Activated CD8-positive, alpha-beta T cell treated with anti-CD3 and anti-CD28 coated beads for 36 hours (primary cell): Measurements from ENCODE around the gene TSPAN5. TPM values are rescaled to one million over a fixed set of nuclear protein-coding genes. Genes with fewer than 3 reads are reported as not detected.
"Not testable (repeated sequence)": the region's sequence is repeated elsewhere in the genome, so short reads cannot be mapped to it uniquely, and the experiment has no call there.

Experiments
- ATAC-seq: fragments of 200-7000 bp; cut with Tn5 transposase; one replicate; pipeline ENCODE4 v1.10.0; 2021; ENCODE audit warnings: mild to moderate bottlenecking, moderate library complexity
- CTCF ChIA-PET: fragments of 350-600 bp; sonication (Branson Sonifier 250); formaldehyde crosslinking; loops from one replicate; lab custom pipeline; 2021; ENCODE audit warnings: antibody characterized with exemption; lab: Charles Lee
- POLR2A ChIA-PET: fragments of 350-600 bp; sonication (Branson Sonifier 250); formaldehyde crosslinking; loops from one replicate; lab custom pipeline; 2021; ENCODE audit warnings: antibody characterized with exemption; lab: Charles Lee
- DNase-seq: peaks from one replicate; pipeline ENCODE4 v3.0.0-alpha.2; 2020
- H3K27ac Mint-ChIP-seq: one replicate; pipeline ENCODE4 v1.8.0; 2021; ENCODE audit warnings: mild to moderate bottlenecking, mixed read lengths
- H3K27me3 Mint-ChIP-seq: one replicate; pipeline ENCODE4 v1.8.0; 2021; ENCODE audit warnings: mixed read lengths
- H3K36me3 Mint-ChIP-seq: one replicate; pipeline ENCODE4 v1.8.0; 2021; ENCODE audit warnings: low read depth, mixed read lengths
- H3K4me1 Mint-ChIP-seq: one replicate; pipeline ENCODE4 v1.8.0; 2021; ENCODE audit warnings: low read depth, mixed read lengths
- H3K4me3 Mint-ChIP-seq: one replicate; pipeline ENCODE4 v1.8.0; 2021; ENCODE audit warnings: mild to moderate bottlenecking, moderate library complexity, mixed read lengths
- H3K9me3 Mint-ChIP-seq: one replicate; pipeline ENCODE4 v1.8.0; 2021; ENCODE audit warnings: mixed read lengths
- intact Hi-C: fragments of 100-400 bp; cut with micrococcal nuclease; formaldehyde crosslinking; loops from one replicate; pipeline ENCODE4 v1.10.0; 2022
- total RNA-seq, 2 experiments: library from RNA; stranded (reverse); gene quantifications; one replicate each; pipeline ENCODE4 v1.2.3, GENCODE V29; 2021
- TF ChIP-seq, protein P1 (sequence below): fragments of 200-600 bp; IDR thresholded peaks from one replicate; pipeline ENCODE4 v1.8.0; 2022; ENCODE audit warnings: antibody characterized with exemption, mild to moderate bottlenecking

Gene TSPAN5
- 10 to 100 TPM; 18.5 to 21.9 TPM for total RNA-seq

DNA sequence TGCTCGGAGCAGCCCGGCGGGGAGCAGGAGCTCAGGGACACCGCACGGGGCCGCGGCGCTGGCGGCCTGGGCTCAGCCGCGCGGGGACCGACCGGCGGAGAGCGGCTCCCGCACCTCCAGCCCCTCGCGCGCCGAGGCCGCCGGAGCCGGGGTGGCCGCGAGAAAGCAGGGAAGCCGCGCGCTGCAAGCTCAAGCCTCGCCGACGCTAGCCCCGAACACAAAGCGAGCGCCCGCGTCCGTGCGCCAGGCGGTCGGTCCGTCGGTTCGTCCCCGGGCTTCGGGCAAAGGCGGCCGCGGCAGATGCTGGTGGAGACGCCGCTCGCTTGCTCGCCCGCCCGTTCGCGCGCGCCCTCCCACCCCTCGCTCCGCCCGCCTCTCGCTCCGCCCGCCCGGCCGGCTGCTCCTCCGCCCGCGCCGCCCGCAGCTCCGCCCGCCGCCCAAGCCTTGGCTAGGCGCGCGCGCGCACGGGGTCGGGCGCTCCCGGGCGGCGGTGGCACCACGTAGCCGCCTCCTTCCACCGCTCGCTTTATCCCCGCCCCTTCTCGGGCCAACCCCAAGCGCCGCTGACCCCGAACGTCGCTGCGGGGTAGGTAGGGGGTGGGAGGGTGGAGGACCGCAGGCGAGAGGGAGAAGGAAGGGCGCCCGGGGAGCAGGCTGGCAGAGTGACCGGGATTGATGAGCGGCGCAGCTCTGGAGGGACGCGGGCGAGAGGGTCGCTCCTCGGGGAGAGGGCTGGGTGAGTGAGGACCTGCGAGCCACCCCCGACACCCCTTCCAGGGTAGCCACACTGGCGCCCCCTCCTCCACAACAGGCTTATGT lies at the start of gene TSPAN5:
TSPAN5 (minus strand) TSS at position 325 of the 819 bp plus-strand sequence.
- Mint-ChIP-seq H3K27ac (peak within 1 kb of the TSS; percentile 81), H3K27me3 (no peaks in the 10 kb centered on the region), H3K4me3 (peak within 1 kb of the TSS; percentile 94), H3K4me1 (peaks cover 75% of the 10 kb centered on the region), H3K36me3 (peaks cover 6% of the 10 kb centered on the region), H3K9me3 (no peaks in the 10 kb centered on the region)
- POLR2A ChIA-PET: interaction anchor here (1.1 to 1.8 kb wide), 9 partner anchors 30 to 270 kb away, joined by 3 to 6 read pairs (median 4); no protein-coding TSS in a partner anchor
- intact Hi-C loops: loop anchor here (10.0 kb wide), 1 partner anchor 394 kb away; the partner anchor contains the start of gene RAP1GDS1
- CTCF ChIA-PET: interaction anchor here (0.8 to 2.0 kb wide), 4 partner anchors 17 to 191 kb away, joined by 3 to 10 read pairs (median 4); no protein-coding TSS in a partner anchor
- ATAC-seq: peak; percentile 65
- peak; percentile 83 for DNase-seq
- TF ChIP-seq, protein P1, sequence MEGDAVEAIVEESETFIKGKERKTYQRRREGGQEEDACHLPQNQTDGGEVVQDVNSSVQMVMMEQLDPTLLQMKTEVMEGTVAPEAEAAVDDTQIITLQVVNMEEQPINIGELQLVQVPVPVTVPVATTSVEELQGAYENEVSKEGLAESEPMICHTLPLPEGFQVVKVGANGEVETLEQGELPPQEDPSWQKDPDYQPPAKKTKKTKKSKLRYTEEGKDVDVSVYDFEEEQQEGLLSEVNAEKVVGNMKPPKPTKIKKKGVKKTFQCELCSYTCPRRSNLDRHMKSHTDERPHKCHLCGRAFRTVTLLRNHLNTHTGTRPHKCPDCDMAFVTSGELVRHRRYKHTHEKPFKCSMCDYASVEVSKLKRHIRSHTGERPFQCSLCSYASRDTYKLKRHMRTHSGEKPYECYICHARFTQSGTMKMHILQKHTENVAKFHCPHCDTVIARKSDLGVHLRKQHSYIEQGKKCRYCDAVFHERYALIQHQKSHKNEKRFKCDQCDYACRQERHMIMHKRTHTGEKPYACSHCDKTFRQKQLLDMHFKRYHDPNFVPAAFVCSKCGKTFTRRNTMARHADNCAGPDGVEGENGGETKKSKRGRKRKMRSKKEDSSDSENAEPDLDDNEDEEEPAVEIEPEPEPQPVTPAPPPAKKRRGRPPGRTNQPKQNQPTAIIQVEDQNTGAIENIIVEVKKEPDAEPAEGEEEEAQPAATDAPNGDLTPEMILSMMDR: no peak

DNA sequence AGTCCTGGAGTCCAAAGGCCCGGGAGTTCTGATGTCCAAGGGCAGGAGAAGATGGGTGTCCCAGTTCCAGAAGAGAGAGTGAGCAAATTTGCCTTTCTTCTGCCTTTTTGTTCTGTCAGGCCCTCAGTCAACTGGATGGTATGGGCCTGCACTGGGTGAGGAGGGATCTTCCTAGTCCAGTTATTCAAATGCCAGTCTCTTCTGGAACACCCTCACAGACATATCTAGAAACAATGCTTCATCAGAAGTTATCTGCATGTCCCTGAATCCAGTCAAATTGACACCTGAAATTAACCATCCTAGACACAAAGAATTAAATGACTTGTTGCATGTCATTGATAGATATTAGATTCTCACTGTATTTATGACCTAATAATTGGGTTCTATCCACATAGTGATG lies 48.5 kb upstream of the TSPAN5 start:
- peaks cover 30% of the 10 kb centered on the region for H3K9me3 Mint-ChIP-seq
- ChIA-PET CTCF (no interaction called here), POLR2A (interaction anchor here (1.1 kb wide), 1 partner anchor 9 kb away, joined by 4 read pairs; no protein-coding TSS in a partner anchor)
- H3K27me3 Mint-ChIP-seq: no peaks in the 10 kb centered on the region
- DNase-seq (no peak), ATAC-seq (no peak)
- H3K4me1 Mint-ChIP-seq: peaks cover 35% of the 10 kb centered on the region
- peak overlapping the region; percentile 91 for H3K27ac Mint-ChIP-seq
- H3K36me3 Mint-ChIP-seq: peaks cover 15% of the 10 kb centered on the region
- H3K4me3 Mint-ChIP-seq: no peak overlapping the region
- intact Hi-C loops: no loop called here
- TF ChIP-seq, protein P1: no peak

DNA sequence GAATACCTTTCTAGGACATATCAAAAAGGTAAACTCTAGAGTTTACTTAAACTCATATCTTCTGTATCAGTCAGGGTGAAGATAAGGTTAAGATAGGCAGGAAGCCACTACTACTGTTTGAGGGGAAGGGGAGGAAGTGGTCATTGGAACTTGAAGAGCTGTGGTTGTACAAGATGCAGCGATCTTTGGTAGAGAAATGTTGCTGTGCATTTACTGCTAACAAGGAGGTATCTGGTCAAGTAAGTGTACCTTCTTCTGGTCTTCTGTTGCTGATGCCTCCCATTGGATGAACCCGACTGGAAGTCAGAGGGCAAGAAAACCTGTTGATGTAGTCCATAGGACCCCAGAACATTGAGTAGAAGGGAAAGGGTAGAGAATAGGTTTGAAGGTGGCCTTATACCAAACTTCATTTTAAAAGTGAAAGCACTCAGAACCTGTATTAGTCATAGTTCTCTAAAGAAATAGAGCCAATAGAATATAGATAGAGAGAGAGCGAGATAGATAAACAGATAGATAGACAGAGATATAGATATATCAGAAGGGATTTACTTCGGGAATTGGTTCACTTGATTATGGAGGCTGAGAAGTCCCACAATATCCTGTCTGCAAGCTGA lies 47.9 kb upstream of the TSPAN5 start:
- Mint-ChIP-seq H3K4me1 (peaks cover 35% of the 10 kb centered on the region), H3K36me3 (peaks cover 15% of the 10 kb centered on the region), H3K27ac (peak overlapping the region; percentile 91), H3K27me3 (no peaks in the 10 kb centered on the region), H3K9me3 (peaks cover 30% of the 10 kb centered on the region), H3K4me3 (peak overlapping the region; percentile 60)
- ATAC-seq (peak; percentile 90), DNase-seq (peak; percentile 45)
- ChIA-PET POLR2A (interaction anchor here (1.1 kb wide), 1 partner anchor 8 kb away, joined by 4 read pairs; no protein-coding TSS in a partner anchor), CTCF (no interaction called here)
- TF ChIP-seq, protein P1: no peak
- intact Hi-C loops: no loop called here

DNA sequence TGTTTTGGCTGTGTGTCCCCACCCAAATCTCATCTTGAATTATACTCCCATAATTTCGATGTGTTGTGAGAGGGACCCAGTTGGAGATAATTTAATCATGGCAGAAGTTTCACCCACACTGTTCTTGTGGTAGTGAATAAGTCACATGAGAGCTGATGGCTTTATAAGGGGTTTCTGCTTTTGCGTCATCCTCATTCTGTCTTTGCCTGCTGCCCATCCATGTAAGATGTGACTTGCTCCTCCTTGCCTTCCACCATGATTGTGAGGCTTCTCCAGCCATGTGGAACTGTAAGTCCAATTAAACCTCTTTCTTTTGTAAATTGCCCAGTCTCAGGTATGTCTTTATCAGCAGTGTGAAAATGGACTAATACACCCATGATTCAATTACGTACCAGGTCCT lies 47.2 kb upstream of the TSPAN5 start:
- POLR2A ChIA-PET: not testable (repeated sequence)
- CTCF ChIA-PET: interaction anchor here (1.0 kb wide), 1 partner anchor 10 kb away, joined by 3 read pairs; no protein-coding TSS in a partner anchor

DNA sequence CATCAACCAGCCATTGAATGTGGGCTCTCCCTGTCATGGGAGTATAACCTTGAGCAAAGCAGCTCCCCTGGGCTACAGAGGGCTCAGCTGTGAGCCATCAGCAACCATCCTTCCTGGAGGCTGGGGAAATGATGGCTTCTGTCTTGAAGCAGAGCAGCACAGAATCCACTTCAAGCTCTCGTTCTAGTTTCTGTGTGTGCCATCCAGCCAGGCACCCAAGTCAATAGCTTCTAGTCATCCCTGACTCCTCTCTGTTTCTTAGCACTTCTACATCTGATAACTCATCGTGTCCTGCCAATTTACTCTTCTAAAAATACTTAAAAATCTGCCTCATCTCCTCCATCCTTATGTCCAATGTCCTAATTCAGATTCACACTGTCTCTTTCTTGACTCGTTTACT lies 42.2 kb upstream of the TSPAN5 start:
- POLR2A ChIA-PET: no interaction called here
- CTCF ChIA-PET: no interaction called here
- Mint-ChIP-seq H3K27ac (no peak overlapping the region), H3K4me1 (peaks cover 13% of the 10 kb centered on the region), H3K9me3 (peaks cover 32% of the 10 kb centered on the region), H3K36me3 (peaks cover 3% of the 10 kb centered on the region), H3K27me3 (no peaks in the 10 kb centered on the region), H3K4me3 (no peak overlapping the region)
- ATAC-seq: no peak
- DNase-seq: no peak
- intact Hi-C loops: no loop called here
- TF ChIP-seq, protein P1: no peak

More for the DNA sequence above, 47.2 kb upstream of the TSPAN5 start:
- intact Hi-C loops, ATAC-seq, H3K4me3 Mint-ChIP-seq, H3K27me3 Mint-ChIP-seq, DNase-seq: not testable (repeated sequence)
- peak overlapping the region; percentile 91 for H3K27ac Mint-ChIP-seq
- H3K36me3 Mint-ChIP-seq: peaks cover 15% of the 10 kb centered on the region
- H3K4me1 Mint-ChIP-seq: peaks cover 35% of the 10 kb centered on the region
- peaks cover 30% of the 10 kb centered on the region for H3K9me3 Mint-ChIP-seq
